Measurements from ENCODE around the gene KMT5C. TPM values are rescaled to one million over a fixed set of nuclear protein-coding genes. Genes with fewer than 3 reads are reported as not detected.

The KMT5C gene
- total and polyA plus RNA-seq, 2 experiments from 2014 or later: 2.7 to 8.1 TPM

GRCh38 chr19:55365245-55365644 is 25.6 kb downstream of the KMT5C start:
- no peak overlapping the region for H2AFZ ChIP-seq
- H3K4me1 ChIP-seq (ENCODE audit: insufficient read depth): no peaks in the 10 kb centered on the region
- no peaks in the 10 kb centered on the region; the same call in 1 of the 2 replicates for H3K36me3 ChIP-seq (ENCODE audit: low read depth)
- no peak overlapping the region for H3K4me3 ChIP-seq
- peaks cover 23% of the 10 kb centered on the region for H3F3A ChIP-seq (ENCODE audit: insufficient read depth)
- no peak for TF ChIP-seq EZH2 (IDR thresholded peaks at IDR 0.05; ENCODE audit: insufficient read depth, poor library complexity, severe bottlenecking)
- TF ChIP-seq EZH2phosphoT487 (IDR thresholded peaks at IDR 0.05; ENCODE audit: insufficient read depth, low read depth): no peak
- no peaks in the 10 kb centered on the region for H3K27me3 ChIP-seq (replicated peaks; ENCODE audit: insufficient read depth)
- H3K9ac ChIP-seq: no peak overlapping the region
- no peaks in the 10 kb centered on the region for H3K9me2 ChIP-seq (ENCODE audit: insufficient read depth)
- H3K27ac ChIP-seq: no peak overlapping the region
- H3K79me2 ChIP-seq (ENCODE audit: insufficient read depth): peaks cover 8% of the 10 kb centered on the region
- DNase-seq: no peak
- H3K9me3 ChIP-seq (ENCODE audit: low read depth): no peaks in the 10 kb centered on the region
- whole genome bisulfite sequencing, 2 experiments (ENCODE audit: low coverage in 1 of 2, low lambda C conversion rate in 2 of 2, missing lambda C conversion rate in 2 of 2): 92% methylated on average over 8 of the region's 8 CpGs
- H3K4me2 ChIP-seq (ENCODE audit: unreplicated experiment): no peak overlapping the region
- in situ Hi-C loops (cut with MboI): no loop called here
- H4K20me1 ChIP-seq (ENCODE audit: insufficient read depth): no peaks in the 10 kb centered on the region

- Histone ChIP-seq H2AFZ (no peak overlapping the region), H3K9ac (no peak overlapping the region), H3K4me3 (no peak overlapping the region), H3K36me3 (ENCODE audit: low read depth) (no peaks in the 10 kb centered on the region; the same call in 1 of the 2 replicates), H3K4me1 (ENCODE audit: insufficient read depth) (peaks cover 5% of the 10 kb centered on the region), H3K4me2 (ENCODE audit: unreplicated experiment) (no peak overlapping the region), H3K27me3 (replicated peaks; ENCODE audit: insufficient read depth) (no peaks in the 10 kb centered on the region), H3K79me2 (ENCODE audit: insufficient read depth) (peaks cover 8% of the 10 kb centered on the region), H4K20me1 (ENCODE audit: insufficient read depth) (no peaks in the 10 kb centered on the region), H3F3A (ENCODE audit: insufficient read depth) (peaks cover 27% of the 10 kb centered on the region), H3K9me2 (ENCODE audit: insufficient read depth) (no peaks in the 10 kb centered on the region), H3K9me3 (ENCODE audit: low read depth) (no peaks in the 10 kb centered on the region), H3K27ac (no peak overlapping the region)
- TF ChIP-seq EZH2 (IDR thresholded peaks at IDR 0.05; ENCODE audit: insufficient read depth, poor library complexity, severe bottlenecking) (no peak), EZH2phosphoT487 (IDR thresholded peaks at IDR 0.05; ENCODE audit: insufficient read depth, low read depth) (no peak)
- 66 to 94% methylated on average over 4 to 19 of the region's 19 CpGs for WGBS, 2 experiments (ENCODE audit: low coverage in 1 of 2, low lambda C conversion rate in 2 of 2, missing lambda C conversion rate in 2 of 2)
- no peak for DNase-seq
- in situ Hi-C loops (cut with MboI): no loop called here
These were observed 26.3 kb downstream of the KMT5C start for GRCh38 chr19:55365964-55366363.

GRCh38 chr19:55366790-55367189 is 27.1 kb downstream of the KMT5C start:
- Histone ChIP-seq H3F3A (ENCODE audit: insufficient read depth) (peaks cover 35% of the 10 kb centered on the region), H4K20me1 (ENCODE audit: insufficient read depth) (no peaks in the 10 kb centered on the region), H3K9me2 (ENCODE audit: insufficient read depth) (no peaks in the 10 kb centered on the region), H3K4me3 (no peak overlapping the region), H2AFZ (no peak overlapping the region), H3K9ac (no peak overlapping the region), H3K4me1 (ENCODE audit: insufficient read depth) (peaks cover 7% of the 10 kb centered on the region), H3K79me2 (ENCODE audit: insufficient read depth) (peaks cover 8% of the 10 kb centered on the region), H3K9me3 (ENCODE audit: low read depth) (no peaks in the 10 kb centered on the region), H3K27ac (no peak overlapping the region), H3K27me3 (replicated peaks; ENCODE audit: insufficient read depth) (no peaks in the 10 kb centered on the region), H3K4me2 (ENCODE audit: unreplicated experiment) (no peak overlapping the region), H3K36me3 (ENCODE audit: low read depth) (no peaks in the 10 kb centered on the region; the same call in 1 of the 2 replicates)
- in situ Hi-C loops (cut with MboI): no loop called here
- no peak for DNase-seq
- TF ChIP-seq EZH2 (IDR thresholded peaks at IDR 0.05; ENCODE audit: insufficient read depth, poor library complexity, severe bottlenecking): no peak
- no peak for TF ChIP-seq EZH2phosphoT487 (IDR thresholded peaks at IDR 0.05; ENCODE audit: insufficient read depth, low read depth)
- 98 to 100% methylated on average over 3 of the region's 3 CpGs for WGBS, 2 experiments (ENCODE audit: low coverage in 1 of 2, low lambda C conversion rate in 2 of 2, missing lambda C conversion rate in 2 of 2)

- Histone ChIP-seq H2AFZ (no peak overlapping the region), H3K9me2 (ENCODE audit: insufficient read depth) (no peaks in the 10 kb centered on the region), H3K4me2 (ENCODE audit: unreplicated experiment) (peak overlapping the region; percentile 84), H3K27ac (no peak overlapping the region), H3K4me3 (peak overlapping the region; percentile 75; the same call in 1 of the 2 replicates), H3K4me1 (ENCODE audit: insufficient read depth) (peaks cover 15% of the 10 kb centered on the region), H3K27me3 (replicated peaks; ENCODE audit: insufficient read depth) (no peaks in the 10 kb centered on the region), H3K79me2 (ENCODE audit: insufficient read depth) (peaks cover 8% of the 10 kb centered on the region), H4K20me1 (ENCODE audit: insufficient read depth) (no peaks in the 10 kb centered on the region), H3K9me3 (ENCODE audit: low read depth) (no peaks in the 10 kb centered on the region), H3K36me3 (ENCODE audit: low read depth) (no peaks in the 10 kb centered on the region; the same call in 1 of the 2 replicates), H3K9ac (peak overlapping the region; percentile 87), H3F3A (ENCODE audit: insufficient read depth) (peaks cover 41% of the 10 kb centered on the region)
- TF ChIP-seq EZH2phosphoT487 (IDR thresholded peaks at IDR 0.05; ENCODE audit: insufficient read depth, low read depth) (no peak), EZH2 (IDR thresholded peaks at IDR 0.05; ENCODE audit: insufficient read depth, poor library complexity, severe bottlenecking) (no peak)
- 80 to 89% methylated on average over 9 to 16 of the region's 16 CpGs for WGBS, 2 experiments (ENCODE audit: low coverage in 1 of 2, low lambda C conversion rate in 2 of 2, missing lambda C conversion rate in 2 of 2)
- DNase-seq: no peak
- in situ Hi-C loops (cut with MboI): no loop called here
These were observed 28.4 kb downstream of the KMT5C start for GRCh38 chr19:55368106-55368505.

All from GM23248 (cell line).